ENCODE data around the gene SYNDIG1. TPM values are rescaled to one million over a fixed set of nuclear protein-coding genes. Genes with fewer than 3 reads are reported as not detected.

The SYNDIG1 gene
- total RNA-seq, 4 donors from 2014 or later = 0.20 to 1.3 (median 0.66) TPM; not detected in 1

- no peaks in the 10 kb centered on the region for H3K4me1 ChIP-seq
- no peak for TF ChIP-seq POLR2A (IDR thresholded peaks at IDR 0.05)
- TF ChIP-seq CTCF (IDR thresholded peaks at IDR 0.05 in 4 of 5, conservative IDR thresholded peaks at IDR 0.05 in 1 of 5) = no peak
- no peaks in the 10 kb centered on the region for H3K36me3 ChIP-seq
- in situ Hi-C loops (cut with MboI; ENCODE audit: low sequenced_read_pairs in 4 of 4) = loop anchor here in 1 of 4 donors (25.0 kb wide), 1 partner anchor 110 kb away; no protein-coding TSS in a partner anchor
- DNase-seq (no peak), ATAC-seq (no peak)
- no peak overlapping the region for H3K27ac ChIP-seq
- no peaks in the 10 kb centered on the region for H3K27me3 ChIP-seq
- no peaks in the 10 kb centered on the region for H3K9me3 ChIP-seq
- no peak overlapping the region for H3K4me3 ChIP-seq
- intact Hi-C loops (cut with DNase I; ENCODE audit: low total_unique reads) = no loop called here
These were observed 47.2 kb upstream of the SYNDIG1 start for GRCh38 chr20:24422091-24422760.

- Histone ChIP-seq H3K27me3 (no peaks in the 10 kb centered on the region), H3K27ac (no peak overlapping the region), H3K9me3 (no peaks in the 10 kb centered on the region), H3K36me3 (no peaks in the 10 kb centered on the region), H3K4me1 (no peaks in the 10 kb centered on the region), H3K4me3 (no peak overlapping the region)
- ATAC-seq (no peak), DNase-seq (no peak)
- in situ Hi-C loops (cut with MboI; ENCODE audit: low sequenced_read_pairs in 4 of 4) (loop anchor here in 1 of 4 donors (25.0 kb wide), 1 partner anchor 111 kb away; no protein-coding TSS in a partner anchor), intact Hi-C loops (cut with DNase I; ENCODE audit: low total_unique reads) (no loop called here)
- TF ChIP-seq POLR2A (IDR thresholded peaks at IDR 0.05) = no peak
- no peak for TF ChIP-seq CTCF (IDR thresholded peaks at IDR 0.05 in 4 of 5, conservative IDR thresholded peaks at IDR 0.05 in 1 of 5)
These were observed 45.8 kb upstream of the SYNDIG1 start for GRCh38 chr20:24423390-24424313.

- H3K9me3 ChIP-seq = no peaks in the 10 kb centered on the region
- no peaks in the 10 kb centered on the region for H3K4me1 ChIP-seq
- no peak for ATAC-seq
- H3K27me3 ChIP-seq = no peaks in the 10 kb centered on the region
- DNase-seq = no peak
- TF ChIP-seq CTCF (IDR thresholded peaks at IDR 0.05 in 4 of 5, conservative IDR thresholded peaks at IDR 0.05 in 1 of 5) (no peak), POLR2A (IDR thresholded peaks at IDR 0.05) (no peak)
- H3K4me3 ChIP-seq = no peak overlapping the region
- in situ Hi-C loops (cut with MboI; ENCODE audit: low sequenced_read_pairs in 4 of 4) (no loop called here), intact Hi-C loops (cut with DNase I; ENCODE audit: low total_unique reads) (no loop called here)
- no peak overlapping the region for H3K27ac ChIP-seq
- no peaks in the 10 kb centered on the region for H3K36me3 ChIP-seq
These were observed 43.8 kb upstream of the SYNDIG1 start for GRCh38 chr20:24425523-24426135.

DNA sequence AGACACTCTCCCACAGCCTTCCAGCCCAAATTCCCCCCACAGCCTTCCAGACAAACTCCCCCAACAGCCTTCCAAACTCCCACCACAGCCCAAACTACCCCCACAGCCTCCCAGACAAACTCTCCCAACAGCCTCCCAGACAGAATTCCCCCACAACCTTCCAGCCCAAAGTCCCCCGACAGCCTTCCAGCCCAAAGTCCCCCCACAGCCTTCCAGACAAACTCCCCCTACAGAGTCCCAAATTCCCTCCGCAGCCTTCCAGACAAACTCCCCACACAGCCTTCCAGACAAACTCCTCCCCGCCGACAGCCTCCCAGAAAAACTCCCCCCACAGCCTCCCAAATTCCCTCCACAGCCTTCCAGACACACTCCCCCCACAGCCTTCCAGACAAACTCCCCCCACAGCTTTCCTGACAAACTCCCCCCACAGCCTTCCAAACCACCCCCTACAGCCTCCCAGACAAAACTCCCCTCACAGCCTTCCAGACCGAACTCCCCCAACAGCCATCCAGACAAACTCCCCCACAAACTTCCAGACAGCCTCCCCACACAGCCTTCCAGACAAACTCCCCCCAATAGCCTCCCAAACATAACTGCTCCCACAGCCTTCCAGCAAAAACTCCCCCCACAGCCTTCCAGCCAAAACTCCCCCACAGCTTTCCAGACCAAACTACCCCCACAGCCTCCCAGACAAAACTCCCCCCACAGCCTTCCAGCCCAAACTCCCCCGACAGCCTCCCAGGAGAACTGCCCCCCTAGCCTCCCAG is 38.0 kb upstream of the SYNDIG1 start:
- Histone ChIP-seq H3K4me1 (no peaks in the 10 kb centered on the region), H3K36me3 (no peaks in the 10 kb centered on the region), H3K27me3 (no peaks in the 10 kb centered on the region), H3K4me3 (no peak overlapping the region), H3K9me3 (no peaks in the 10 kb centered on the region), H3K27ac (no peak overlapping the region)
- in situ Hi-C loops (cut with MboI; ENCODE audit: low sequenced_read_pairs in 4 of 4) (no loop called here), intact Hi-C loops (cut with DNase I; ENCODE audit: low total_unique reads) (no loop called here)
- DNase-seq = no peak
- ATAC-seq = no peak
- TF ChIP-seq CTCF (IDR thresholded peaks at IDR 0.05 in 4 of 5, conservative IDR thresholded peaks at IDR 0.05 in 1 of 5) (no peak), POLR2A (IDR thresholded peaks at IDR 0.05) (no peak)

All from gastrocnemius medialis (tissue), 4 donors.